Measurements from ENCODE around the gene HELZ. TPM values are rescaled to one million over a fixed set of nuclear protein-coding genes. Genes with fewer than 3 reads are reported as not detected.
A peak's percentile ranks its signal among the peaks of the same experiment; 100 is the strongest.

The HELZ gene
- total and polyA plus RNA-seq, 2 experiments from 2014 or later, result 27.6 to 31.7 TPM

GRCh38 chr17:67247416-67247900 is 2.5 kb upstream of the HELZ start:
- Histone ChIP-seq H3K9me3 (ENCODE audit: low read depth) (no peaks in the 10 kb centered on the region), H3K36me3 (no peaks in the 10 kb centered on the region), H3K4me1 (ENCODE audit: low read depth) (peaks cover 17% of the 10 kb centered on the region), H3K27ac (no peak overlapping the region), H3K4me3 (no peak overlapping the region), H3K27me3 (no peaks in the 10 kb centered on the region)
- DNase-seq (ENCODE audit: low read depth in 1 of 2, low spot score in 1 of 2), result no peak
- TF ChIP-seq CTCF (IDR thresholded peaks at IDR 0.05; ENCODE audit: low read depth, low read length), result no peak

- Histone ChIP-seq H3K4me3 (peak overlapping the region; percentile 96), H3K36me3 (no peaks in the 10 kb centered on the region), H3K4me1 (ENCODE audit: low read depth) (peaks cover 20% of the 10 kb centered on the region), H3K9me3 (ENCODE audit: low read depth) (no peaks in the 10 kb centered on the region), H3K27ac (no peak overlapping the region), H3K27me3 (no peaks in the 10 kb centered on the region)
- no peak for TF ChIP-seq CTCF (IDR thresholded peaks at IDR 0.05; ENCODE audit: low read depth, low read length)
- no peak for DNase-seq (ENCODE audit: low read depth in 1 of 2, low spot score in 1 of 2)
These were observed 1.8 kb upstream of the HELZ start for GRCh38 chr17:67246653-67247415.

GRCh38 chr17:67246403-67246652 is 1.3 kb upstream of the HELZ start:
- no peak overlapping the region for H3K27ac ChIP-seq
- no peaks in the 10 kb centered on the region for H3K9me3 ChIP-seq (ENCODE audit: low read depth)
- no peaks in the 10 kb centered on the region for H3K36me3 ChIP-seq
- no peaks in the 10 kb centered on the region for H3K27me3 ChIP-seq
- peak overlapping the region; percentile 96 for H3K4me3 ChIP-seq
- no peak for DNase-seq (ENCODE audit: low read depth in 1 of 2, low spot score in 1 of 2)
- H3K4me1 ChIP-seq (ENCODE audit: low read depth), result peaks cover 25% of the 10 kb centered on the region
- no peak for TF ChIP-seq CTCF (IDR thresholded peaks at IDR 0.05; ENCODE audit: low read depth, low read length)

- Histone ChIP-seq H3K9me3 (ENCODE audit: low read depth) (no peaks in the 10 kb centered on the region), H3K4me1 (ENCODE audit: low read depth) (peaks cover 30% of the 10 kb centered on the region), H3K27me3 (no peaks in the 10 kb centered on the region), H3K4me3 (peak overlapping the region; percentile 96), H3K27ac (peak overlapping the region; percentile 97), H3K36me3 (no peaks in the 10 kb centered on the region)
- TF ChIP-seq CTCF (IDR thresholded peaks at IDR 0.05; ENCODE audit: low read depth, low read length), result no peak
- peak in 1 of 2 donors; percentile 79 for DNase-seq (ENCODE audit: low read depth in 1 of 2, low spot score in 1 of 2)
These were observed 852 bp upstream of the HELZ start for GRCh38 chr17:67245694-67246402.

GRCh38 chr17:67244431-67245072 is 444 bp downstream of the HELZ start:
- Histone ChIP-seq H3K4me3 (peak overlapping the region; percentile 96), H3K9me3 (ENCODE audit: low read depth) (no peaks in the 10 kb centered on the region), H3K4me1 (ENCODE audit: low read depth) (peaks cover 41% of the 10 kb centered on the region), H3K27ac (peak overlapping the region; percentile 97), H3K36me3 (no peaks in the 10 kb centered on the region), H3K27me3 (no peaks in the 10 kb centered on the region)
- no peak for TF ChIP-seq CTCF (IDR thresholded peaks at IDR 0.05; ENCODE audit: low read depth, low read length)
- DNase-seq (ENCODE audit: low read depth in 1 of 2, low spot score in 1 of 2), result no peak
